NCI-H128 (cell line): Measurements from ENCODE around the gene CACNA1C.

Source experiments
- DNase-seq: peaks from one replicate; lab custom pipeline; 2025; ENCODE audit not compliant: unreplicated experiment; lab: John Stamatoyannopoulos, UW

The CACNA1C gene

GRCh38 chr12:2382370-2383155, 329.8 kb downstream of the CACNA1C start:
- no peak for DNase-seq

- DNase-seq, result no peak
Measured at GRCh38 chr12:2383325-2384028, 330.7 kb downstream of the CACNA1C start.

- DNase-seq, result no peak
Measured at GRCh38 chr12:2384029-2384386, 331.2 kb downstream of the CACNA1C start.

- no peak for DNase-seq
Measured at GRCh38 chr12:2384533-2385351, 332.0 kb downstream of the CACNA1C start.

GRCh38 chr12:2385529-2385928, 332.7 kb downstream of the CACNA1C start:
- DNase-seq, result no peak

GRCh38 chr12:2386566-2386965, 333.8 kb downstream of the CACNA1C start:
- DNase-seq, result no peak

GRCh38 chr12:2387103-2387834, 334.5 kb downstream of the CACNA1C start:
- DNase-seq, result no peak

- no peak for DNase-seq
Measured at GRCh38 chr12:2389079-2389790, 336.4 kb downstream of the CACNA1C start.

GRCh38 chr12:2390133-2390532, 337.3 kb downstream of the CACNA1C start:
- no peak for DNase-seq

GRCh38 chr12:2390850-2391390, 338.1 kb downstream of the CACNA1C start:
- no peak for DNase-seq

GRCh38 chr12:2391740-2392331, 339.0 kb downstream of the CACNA1C start:
- DNase-seq, result no peak

- no peak for DNase-seq
Measured at GRCh38 chr12:2393016-2393415, 340.2 kb downstream of the CACNA1C start.

- DNase-seq, result no peak
Measured at GRCh38 chr12:2393996-2394395, 341.2 kb downstream of the CACNA1C start.

GRCh38 chr12:2395354-2395977, 342.7 kb downstream of the CACNA1C start:
- no peak for DNase-seq

- DNase-seq, result no peak
Measured at GRCh38 chr12:2396448-2396871, 343.7 kb downstream of the CACNA1C start.

- no peak for DNase-seq
Measured at GRCh38 chr12:2397356-2398045, 344.7 kb downstream of the CACNA1C start.

- no peak for DNase-seq
Measured at GRCh38 chr12:2401040-2401439, 348.3 kb downstream of the CACNA1C start.

- no peak for DNase-seq
Measured at GRCh38 chr12:2402073-2402579, 349.3 kb downstream of the CACNA1C start.
